Epithelial cell of prostate (primary cell): ENCODE measurements around the gene PDE8B.

Experiments
- DNase-seq: peaks from one replicate; pipeline ENCODE4 v3.0.0-alpha.2; 2011; ENCODE audit warnings: low read depth, low spot score
- H3K27ac ChIP-seq: fragments of 450-650 bp; 2 replicates; pipeline ENCODE4 v1.5.1; 2017; ENCODE audit warnings: mild to moderate bottlenecking

Gene PDE8B

GRCh38 chr5:77281969-77282336 lies 71.5 kb downstream of the PDE8B start:
- no peak for DNase-seq
- no peak overlapping the region for H3K27ac ChIP-seq

- H3K27ac ChIP-seq: no peak overlapping the region
- DNase-seq: no peak
These were observed 72.0 kb downstream of the PDE8B start for GRCh38 chr5:77282337-77283027.

GRCh38 chr5:77285251-77285841 lies 74.9 kb downstream of the PDE8B start:
- no peak for DNase-seq
- H3K27ac ChIP-seq: no peak overlapping the region

- no peak for DNase-seq
- no peak overlapping the region for H3K27ac ChIP-seq
These were observed 81.7 kb downstream of the PDE8B start for GRCh38 chr5:77292026-77292757.

- H3K27ac ChIP-seq: no peak overlapping the region
- DNase-seq: no peak
These were observed 83.7 kb downstream of the PDE8B start for GRCh38 chr5:77294185-77294584.

- DNase-seq: no peak
- no peak overlapping the region for H3K27ac ChIP-seq
These were observed 85.4 kb downstream of the PDE8B start for GRCh38 chr5:77295863-77296378.

GRCh38 chr5:77298146-77298545 lies 87.7 kb downstream of the PDE8B start:
- no peak overlapping the region for H3K27ac ChIP-seq

GRCh38 chr5:77300451-77300850 lies 90.0 kb downstream of the PDE8B start:
- no peak for DNase-seq
- H3K27ac ChIP-seq: no peak overlapping the region

More at GRCh38 chr5:77298146-77298545, 87.7 kb downstream of the PDE8B start:
- DNase-seq: no peak

GRCh38 chr5:77301447-77301883 lies 91.0 kb downstream of the PDE8B start:
- DNase-seq: no peak
- no peak overlapping the region for H3K27ac ChIP-seq

GRCh38 chr5:77302247-77302646 lies 91.8 kb downstream of the PDE8B start:
- no peak overlapping the region for H3K27ac ChIP-seq
- no peak for DNase-seq

GRCh38 chr5:77302653-77303052 lies 92.2 kb downstream of the PDE8B start:
- no peak for DNase-seq

GRCh38 chr5:77304388-77304787 lies 93.9 kb downstream of the PDE8B start:
- no peak for DNase-seq

More at GRCh38 chr5:77302653-77303052, 92.2 kb downstream of the PDE8B start:
- no peak overlapping the region for H3K27ac ChIP-seq

GRCh38 chr5:77305222-77305846 lies 94.9 kb downstream of the PDE8B start:
- no peak overlapping the region for H3K27ac ChIP-seq

More at GRCh38 chr5:77304388-77304787, 93.9 kb downstream of the PDE8B start:
- no peak overlapping the region for H3K27ac ChIP-seq

GRCh38 chr5:77305956-77306355 lies 95.5 kb downstream of the PDE8B start:
- DNase-seq: no peak

More at GRCh38 chr5:77305222-77305846, 94.9 kb downstream of the PDE8B start:
- no peak for DNase-seq

GRCh38 chr5:77306531-77306930 lies 96.1 kb downstream of the PDE8B start:
- H3K27ac ChIP-seq: no peak overlapping the region
- no peak for DNase-seq

More at GRCh38 chr5:77305956-77306355, 95.5 kb downstream of the PDE8B start:
- H3K27ac ChIP-seq: no peak overlapping the region

- DNase-seq: no peak
- no peak overlapping the region for H3K27ac ChIP-seq
These were observed 97.9 kb downstream of the PDE8B start for GRCh38 chr5:77308154-77308960.

- DNase-seq: no peak
- no peak overlapping the region for H3K27ac ChIP-seq
These were observed 98.7 kb downstream of the PDE8B start for GRCh38 chr5:77309140-77309539.

- DNase-seq: no peak
These were observed 100.2 kb downstream of the PDE8B start for GRCh38 chr5:77310494-77311213.

GRCh38 chr5:77311214-77311571 lies 100.7 kb downstream of the PDE8B start:
- no peak overlapping the region for H3K27ac ChIP-seq
- no peak for DNase-seq

More at GRCh38 chr5:77310494-77311213, 100.2 kb downstream of the PDE8B start:
- no peak overlapping the region for H3K27ac ChIP-seq
